ENCODE results near the gene TMEM132D. TPM values are rescaled to one million over a fixed set of nuclear protein-coding genes. Genes with fewer than 3 reads are reported as not detected.

The TMEM132D gene
- total and polyA plus RNA-seq, 5 donors from 2014 or later = not detected

- Mint-ChIP-seq H3K4me3 (no peak overlapping the region), H3K9me3 (peaks cover 0 to 14% (median 8%) of the 10 kb centered on the region in 7 donors), H3K36me3 (no peaks in the 10 kb centered on the region), H3K27me3 (no peaks in the 10 kb centered on the region), H3K4me1 (no peaks in the 10 kb centered on the region), H3K27ac (no peak overlapping the region)
- H3K27ac ChIP-seq (ENCODE audit: insufficient read depth, low read length, poor library complexity, severe bottlenecking) = no peak overlapping the region
- DNase-seq (no peak), ATAC-seq (ENCODE audit: low read depth in 2 of 2) (no peak)
- no peaks in the 10 kb centered on the region for H3K4me1 ChIP-seq (ENCODE audit: control insufficient read depth, insufficient read depth, low read length, poor library complexity, severe bottlenecking)
- no peaks in the 10 kb centered on the region for H3K36me3 ChIP-seq (ENCODE audit: control insufficient read depth, insufficient read depth, low read length)
- no peak overlapping the region for H3K4me3 ChIP-seq (ENCODE audit: low read depth, low read length)
- H3K9me3 ChIP-seq (ENCODE audit: control insufficient read depth in 2 of 2, low read length in 2 of 2) = peaks cover 0 to 4% of the 10 kb centered on the region in 2 experiments
- H3K27me3 ChIP-seq (ENCODE audit: control insufficient read depth, insufficient read depth, low read length) = no peaks in the 10 kb centered on the region
These were observed 552.3 kb downstream of the TMEM132D start for GRCh38 chr12:129351481-129351880.

GRCh38 chr12:129339336-129339735 is 564.5 kb downstream of the TMEM132D start:
- Mint-ChIP-seq H3K27ac (no peak overlapping the region), H3K9me3 (peaks cover 0 to 22% (median 11%) of the 10 kb centered on the region in 7 donors), H3K27me3 (peaks cover 4% of the 10 kb centered on the region), H3K4me3 (no peak overlapping the region), H3K36me3 (no peaks in the 10 kb centered on the region), H3K4me1 (no peaks in the 10 kb centered on the region)
- no peak overlapping the region for H3K27ac ChIP-seq (ENCODE audit: insufficient read depth, low read length, poor library complexity, severe bottlenecking)
- no peak overlapping the region for H3K4me3 ChIP-seq (ENCODE audit: low read depth, low read length)
- ATAC-seq (ENCODE audit: low read depth in 2 of 2) = no peak
- no peaks in the 10 kb centered on the region for H3K4me1 ChIP-seq (ENCODE audit: control insufficient read depth, insufficient read depth, low read length, poor library complexity, severe bottlenecking)
- no peak for DNase-seq
- no peaks in the 10 kb centered on the region for H3K27me3 ChIP-seq (ENCODE audit: control insufficient read depth, insufficient read depth, low read length)
- no peaks in the 10 kb centered on the region for H3K36me3 ChIP-seq (ENCODE audit: control insufficient read depth, insufficient read depth, low read length)
- H3K9me3 ChIP-seq (ENCODE audit: control insufficient read depth in 2 of 2, low read length in 2 of 2) = peaks cover 0 to 3% of the 10 kb centered on the region in 2 experiments

- no peaks in the 10 kb centered on the region for H3K27me3 ChIP-seq (ENCODE audit: control insufficient read depth, insufficient read depth, low read length)
- H3K4me3 Mint-ChIP-seq = no peak overlapping the region
- no peaks in the 10 kb centered on the region for H3K4me1 ChIP-seq (ENCODE audit: control insufficient read depth, insufficient read depth, low read length, poor library complexity, severe bottlenecking)
- no peak for DNase-seq
- H3K27ac Mint-ChIP-seq = no peak overlapping the region
- no peaks in the 10 kb centered on the region for H3K36me3 ChIP-seq (ENCODE audit: control insufficient read depth, insufficient read depth, low read length)
- H3K4me1 Mint-ChIP-seq = peaks cover 0 to 7% (median 0%) of the 10 kb centered on the region in 4 donors
- peaks cover 0 to 3% of the 10 kb centered on the region in 2 experiments for H3K9me3 ChIP-seq (ENCODE audit: control insufficient read depth in 2 of 2, low read length in 2 of 2)
- H3K27ac ChIP-seq (ENCODE audit: insufficient read depth, low read length, poor library complexity, severe bottlenecking) = no peak overlapping the region
- H3K36me3 Mint-ChIP-seq = no peaks in the 10 kb centered on the region
- ATAC-seq (ENCODE audit: low read depth in 2 of 2) = no peak
- H3K27me3 Mint-ChIP-seq = peaks cover 4% of the 10 kb centered on the region
- H3K4me3 ChIP-seq (ENCODE audit: low read depth, low read length) = no peak overlapping the region
- H3K9me3 Mint-ChIP-seq = peaks cover 1 to 25% (median 13%) of the 10 kb centered on the region in 7 donors
These were observed 566.4 kb downstream of the TMEM132D start for GRCh38 chr12:129337413-129337812.

GRCh38 chr12:129335773-129336172 is 568.1 kb downstream of the TMEM132D start:
- Histone ChIP-seq H3K9me3 (ENCODE audit: control insufficient read depth in 2 of 2, low read length in 2 of 2) (peaks cover 0 to under 1% of the 10 kb centered on the region in 2 experiments), H3K4me3 (ENCODE audit: low read depth, low read length) (no peak overlapping the region), H3K36me3 (ENCODE audit: control insufficient read depth, insufficient read depth, low read length) (no peaks in the 10 kb centered on the region), H3K4me1 (ENCODE audit: control insufficient read depth, insufficient read depth, low read length, poor library complexity, severe bottlenecking) (no peaks in the 10 kb centered on the region), H3K27me3 (ENCODE audit: control insufficient read depth, insufficient read depth, low read length) (no peaks in the 10 kb centered on the region), H3K27ac (ENCODE audit: insufficient read depth, low read length, poor library complexity, severe bottlenecking) (no peak overlapping the region)
- H3K27me3 Mint-ChIP-seq = peaks cover 4% of the 10 kb centered on the region
- no peak overlapping the region for H3K4me3 Mint-ChIP-seq
- no peak for ATAC-seq (ENCODE audit: low read depth in 2 of 2)
- no peak for DNase-seq
- no peak overlapping the region for H3K27ac Mint-ChIP-seq
- no peaks in the 10 kb centered on the region for H3K36me3 Mint-ChIP-seq
- H3K9me3 Mint-ChIP-seq = peaks cover 1 to 22% (median 13%) of the 10 kb centered on the region in 7 donors
- H3K4me1 Mint-ChIP-seq = peaks cover 0 to 8% (median 0%) of the 10 kb centered on the region in 4 donors

- H3K4me1 ChIP-seq (ENCODE audit: control insufficient read depth, insufficient read depth, low read length, poor library complexity, severe bottlenecking) = no peaks in the 10 kb centered on the region
- peaks cover 0 to 4% of the 10 kb centered on the region in 2 experiments for H3K9me3 ChIP-seq (ENCODE audit: control insufficient read depth in 2 of 2, low read length in 2 of 2)
- H3K27ac ChIP-seq (ENCODE audit: insufficient read depth, low read length, poor library complexity, severe bottlenecking) = no peak overlapping the region
- Mint-ChIP-seq H3K4me3 (no peak overlapping the region), H3K27me3 (no peaks in the 10 kb centered on the region), H3K27ac (no peak overlapping the region), H3K4me1 (peaks cover 0 to 8% (median 0%) of the 10 kb centered on the region in 4 donors), H3K9me3 (peaks cover 1 to 22% (median 13%) of the 10 kb centered on the region in 7 donors), H3K36me3 (no peaks in the 10 kb centered on the region)
- ATAC-seq (ENCODE audit: low read depth in 2 of 2) (no peak), DNase-seq (no peak)
- no peak overlapping the region for H3K4me3 ChIP-seq (ENCODE audit: low read depth, low read length)
- H3K36me3 ChIP-seq (ENCODE audit: control insufficient read depth, insufficient read depth, low read length) = no peaks in the 10 kb centered on the region
- H3K27me3 ChIP-seq (ENCODE audit: control insufficient read depth, insufficient read depth, low read length) = no peaks in the 10 kb centered on the region
These were observed 571.5 kb downstream of the TMEM132D start for GRCh38 chr12:129332286-129332685.

- H3K9me3 Mint-ChIP-seq = peaks cover 1 to 20% (median 8%) of the 10 kb centered on the region in 7 donors
These were observed 572.3 kb downstream of the TMEM132D start for GRCh38 chr12:129331356-129332085.

GRCh38 chr12:129328235-129328634 is 575.6 kb downstream of the TMEM132D start:
- no peaks in the 10 kb centered on the region for H3K36me3 Mint-ChIP-seq
- H3K4me3 Mint-ChIP-seq = no peak overlapping the region
- no peak overlapping the region for H3K4me3 ChIP-seq (ENCODE audit: low read depth, low read length)
- no peak overlapping the region for H3K27ac ChIP-seq (ENCODE audit: insufficient read depth, low read length, poor library complexity, severe bottlenecking)
- no peaks in the 10 kb centered on the region for H3K27me3 ChIP-seq (ENCODE audit: control insufficient read depth, insufficient read depth, low read length)
- ATAC-seq (ENCODE audit: low read depth in 2 of 2) = no peak
- no peak for DNase-seq
- peaks cover 0 to 14% (median 5%) of the 10 kb centered on the region in 7 donors for H3K9me3 Mint-ChIP-seq
- H3K27ac Mint-ChIP-seq = peak overlapping the region in 1 of 3 donors; percentile 29
- H3K9me3 ChIP-seq (ENCODE audit: control insufficient read depth in 2 of 2, low read length in 2 of 2) = peaks cover 0 to 4% of the 10 kb centered on the region in 2 experiments
- no peaks in the 10 kb centered on the region for H3K27me3 Mint-ChIP-seq
- no peaks in the 10 kb centered on the region for H3K4me1 ChIP-seq (ENCODE audit: control insufficient read depth, insufficient read depth, low read length, poor library complexity, severe bottlenecking)
- no peaks in the 10 kb centered on the region for H3K36me3 ChIP-seq (ENCODE audit: control insufficient read depth, insufficient read depth, low read length)
- H3K4me1 Mint-ChIP-seq = peaks cover 0 to 8% (median 0%) of the 10 kb centered on the region in 4 donors

More at GRCh38 chr12:129331356-129332085, 572.3 kb downstream of the TMEM132D start:
- Mint-ChIP-seq H3K27me3 (no peaks in the 10 kb centered on the region), H3K36me3 (no peaks in the 10 kb centered on the region), H3K4me1 (peaks cover 0 to 8% (median 0%) of the 10 kb centered on the region in 4 donors), H3K27ac (no peak overlapping the region), H3K4me3 (no peak overlapping the region)
- no peaks in the 10 kb centered on the region for H3K4me1 ChIP-seq (ENCODE audit: control insufficient read depth, insufficient read depth, low read length, poor library complexity, severe bottlenecking)
- no peak for ATAC-seq (ENCODE audit: low read depth in 2 of 2)
- H3K27me3 ChIP-seq (ENCODE audit: control insufficient read depth, insufficient read depth, low read length) = no peaks in the 10 kb centered on the region
- peaks cover 0 to 4% of the 10 kb centered on the region in 2 experiments for H3K9me3 ChIP-seq (ENCODE audit: control insufficient read depth in 2 of 2, low read length in 2 of 2)
- H3K4me3 ChIP-seq (ENCODE audit: low read depth, low read length) = no peak overlapping the region
- H3K27ac ChIP-seq (ENCODE audit: insufficient read depth, low read length, poor library complexity, severe bottlenecking) = no peak overlapping the region
- H3K36me3 ChIP-seq (ENCODE audit: control insufficient read depth, insufficient read depth, low read length) = no peaks in the 10 kb centered on the region
- no peak for DNase-seq

- H3K4me3 ChIP-seq (ENCODE audit: low read depth, low read length) = no peak overlapping the region
- no peak overlapping the region for H3K27ac Mint-ChIP-seq
These were observed 578.3 kb downstream of the TMEM132D start for GRCh38 chr12:129325566-129325965.

More at GRCh38 chr12:129325566-129325965, 578.3 kb downstream of the TMEM132D start:
- no peaks in the 10 kb centered on the region for H3K4me1 Mint-ChIP-seq
- Histone ChIP-seq H3K27me3 (ENCODE audit: control insufficient read depth, insufficient read depth, low read length) (no peaks in the 10 kb centered on the region), H3K4me1 (ENCODE audit: control insufficient read depth, insufficient read depth, low read length, poor library complexity, severe bottlenecking) (no peaks in the 10 kb centered on the region), H3K36me3 (ENCODE audit: control insufficient read depth, insufficient read depth, low read length) (no peaks in the 10 kb centered on the region), H3K27ac (ENCODE audit: insufficient read depth, low read length, poor library complexity, severe bottlenecking) (no peak overlapping the region), H3K9me3 (ENCODE audit: control insufficient read depth in 2 of 2, low read length in 2 of 2) (peaks cover 0 to 4% of the 10 kb centered on the region in 2 experiments)
- no peak for ATAC-seq (ENCODE audit: low read depth in 2 of 2)
- H3K36me3 Mint-ChIP-seq = no peaks in the 10 kb centered on the region
- H3K27me3 Mint-ChIP-seq = no peaks in the 10 kb centered on the region
- peaks cover 0 to 11% (median 1%) of the 10 kb centered on the region in 7 donors for H3K9me3 Mint-ChIP-seq
- H3K4me3 Mint-ChIP-seq = no peak overlapping the region
- DNase-seq = no peak
